Measurements from ENCODE around the gene MYO7A.

MYO7A gene

GRCh38 chr11:77127235-77127911 lies 673 bp upstream of the MYO7A start:
- DNase-seq (ENCODE audit: low read depth), result peak; percentile 17

GRCh38 chr11:77129069-77129841 lies 1.2 kb downstream of the MYO7A start:
- DNase-seq (ENCODE audit: low read depth), result no peak

- DNase-seq (ENCODE audit: low read depth), result no peak
These were observed 2.1 kb downstream of the MYO7A start for GRCh38 chr11:77129842-77130756.

DNA sequence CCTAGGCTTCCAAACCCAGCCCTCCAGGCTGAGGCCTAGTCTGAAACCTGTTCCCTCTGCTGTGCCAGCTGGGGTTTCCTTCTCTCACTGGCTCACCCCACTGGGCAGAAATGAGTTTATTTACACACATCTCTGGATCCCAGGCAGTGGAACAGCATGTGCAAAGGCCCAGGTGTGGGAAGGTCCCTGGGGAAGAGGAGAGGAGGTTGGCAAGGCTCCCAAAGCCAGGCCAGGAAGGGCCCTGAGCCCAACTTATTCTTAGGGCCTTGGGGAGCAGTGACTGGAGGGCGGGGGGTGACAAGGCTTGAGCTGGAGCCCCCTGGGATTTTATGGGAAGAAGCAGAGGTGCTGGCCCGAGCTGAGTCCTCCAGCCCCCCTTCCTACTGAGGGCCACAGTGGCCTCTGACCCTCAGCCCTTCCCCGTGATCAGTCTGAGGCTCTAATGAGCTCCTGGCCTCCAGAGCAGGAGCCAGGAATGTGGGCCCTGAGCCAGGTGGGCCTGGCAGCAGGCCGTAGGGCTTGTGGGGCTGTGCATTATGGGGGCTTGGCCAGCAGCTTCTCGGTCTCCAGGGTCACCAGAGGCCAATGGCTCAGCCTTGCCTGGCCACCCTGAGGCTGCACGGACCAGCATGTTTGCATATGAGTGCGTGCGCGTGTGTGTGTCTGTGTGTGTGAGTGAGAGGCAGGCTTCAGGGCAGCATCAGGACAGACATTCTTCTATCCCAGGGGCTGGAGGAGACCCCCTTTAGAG lies 2.9 kb downstream of the MYO7A start:
- DNase-seq (ENCODE audit: low read depth), result no peak

DNA sequence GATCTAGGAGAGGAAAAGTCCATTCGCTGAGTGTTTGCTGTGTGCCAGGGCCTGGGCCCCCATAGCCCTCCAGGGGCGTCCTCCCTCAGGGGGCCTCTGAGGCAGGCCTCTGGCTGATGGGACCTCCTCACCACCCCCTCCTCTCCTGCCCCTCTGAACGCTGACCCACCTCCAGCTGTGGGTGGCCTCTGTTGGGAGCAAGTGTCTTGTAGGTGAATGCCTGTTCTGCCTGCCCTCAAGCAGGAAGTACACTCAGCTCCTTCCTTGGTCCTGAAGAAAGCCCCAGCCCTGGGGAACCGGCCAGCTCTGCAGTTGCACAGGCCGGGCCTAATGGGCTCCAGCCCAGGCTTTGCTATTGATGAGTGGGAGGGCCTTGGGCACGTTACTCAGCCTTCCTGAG lies 3.5 kb downstream of the MYO7A start:
- DNase-seq (ENCODE audit: low read depth), result no peak

DNA sequence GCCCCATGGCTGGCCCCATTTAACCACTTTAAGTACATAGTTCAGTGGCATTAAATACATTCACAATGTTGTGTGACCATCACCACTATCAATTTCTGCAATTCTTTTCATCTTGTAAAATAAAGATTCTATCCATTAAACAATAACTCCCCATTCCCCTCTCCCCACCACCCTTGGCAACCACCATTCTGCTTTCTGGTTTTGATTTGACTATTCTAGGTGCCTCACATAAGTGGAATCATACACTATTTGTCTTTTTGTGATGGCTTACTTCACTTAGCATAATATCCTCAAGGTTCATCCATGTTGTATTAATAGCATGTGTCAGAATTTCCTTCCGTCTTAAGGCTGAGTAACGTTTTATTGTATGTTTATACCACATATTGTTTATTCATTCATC lies 7.0 kb downstream of the MYO7A start:
- no peak for DNase-seq (ENCODE audit: low read depth)

DNA sequence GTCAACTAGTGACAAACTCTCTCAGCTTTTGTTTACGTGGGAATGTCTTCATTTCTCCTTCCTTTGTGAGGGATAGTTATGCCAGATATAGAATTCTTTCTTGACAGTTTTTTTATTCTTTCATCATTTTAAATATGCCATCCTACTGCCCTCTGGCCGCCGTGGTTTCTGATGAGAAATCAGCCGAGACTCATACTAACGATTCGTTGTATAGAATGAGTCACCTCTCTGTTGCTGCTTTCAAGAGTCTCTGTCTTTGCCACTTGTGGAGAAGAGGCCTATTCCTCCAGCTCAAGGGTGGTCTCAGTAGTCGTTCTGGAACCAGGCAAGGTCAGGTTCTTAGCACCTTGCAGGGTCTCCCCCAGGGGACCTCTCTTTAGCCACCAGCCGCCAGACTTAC lies 8.0 kb downstream of the MYO7A start:
- no peak for DNase-seq (ENCODE audit: low read depth)

DNA sequence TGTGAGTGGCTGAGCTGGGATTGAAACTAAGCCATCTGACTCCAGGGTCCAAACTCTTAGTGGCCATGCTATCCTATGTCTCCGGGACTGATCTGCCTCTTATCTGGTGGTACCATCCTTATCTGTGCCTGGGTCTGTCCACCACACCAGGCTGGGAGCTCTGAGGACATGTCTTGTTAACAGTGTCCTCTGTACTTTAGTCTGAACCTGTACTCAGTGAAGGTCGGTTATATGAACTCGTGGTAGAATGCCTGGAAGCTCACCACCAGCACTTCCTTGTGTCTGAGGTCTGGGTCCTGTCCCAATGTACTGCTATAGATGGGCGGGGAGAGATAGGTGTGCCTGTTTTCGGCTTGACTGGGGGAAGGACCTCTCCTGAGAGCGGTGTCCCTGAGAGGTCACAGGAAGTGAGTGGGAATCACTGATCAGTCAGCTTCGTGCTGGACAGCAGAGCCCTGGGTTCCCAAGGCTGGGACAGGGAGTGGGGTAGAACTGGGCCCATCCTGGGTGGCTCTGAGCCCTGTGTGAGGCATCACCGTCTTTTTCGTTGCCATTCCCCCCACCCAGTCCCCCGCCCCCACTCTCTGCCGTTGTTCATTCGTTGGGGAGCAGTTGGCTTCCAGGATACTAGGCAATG lies 8.9 kb downstream of the MYO7A start:
- DNase-seq (ENCODE audit: low read depth), result no peak

GRCh38 chr11:77137421-77137820 lies 9.4 kb downstream of the MYO7A start:
- no peak for DNase-seq (ENCODE audit: low read depth)

GRCh38 chr11:77138106-77138649 lies 10.1 kb downstream of the MYO7A start:
- DNase-seq (ENCODE audit: low read depth), result no peak

DNA sequence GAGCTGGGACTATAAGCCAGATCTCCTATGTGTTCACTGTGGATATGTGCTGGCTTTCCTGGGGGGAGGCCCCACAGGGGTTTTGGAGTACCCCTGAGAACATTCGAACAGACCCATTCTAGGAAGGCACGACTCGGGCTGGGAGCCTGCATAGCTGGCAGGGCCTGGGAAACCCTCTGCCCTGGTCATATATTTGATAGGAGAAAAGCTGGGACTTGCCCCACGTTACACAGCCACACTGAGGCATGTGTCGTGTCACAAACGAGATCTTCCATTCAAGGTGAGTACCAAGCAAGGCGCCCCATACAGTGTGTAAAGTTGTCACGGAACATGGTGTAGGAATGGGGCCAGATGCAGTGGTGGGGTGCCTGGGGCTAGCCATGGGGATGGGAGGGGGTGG lies 11.2 kb downstream of the MYO7A start:
- DNase-seq (ENCODE audit: low read depth), result no peak

GRCh38 chr11:77140231-77140851 lies 12.3 kb downstream of the MYO7A start:
- DNase-seq (ENCODE audit: low read depth), result no peak

DNA sequence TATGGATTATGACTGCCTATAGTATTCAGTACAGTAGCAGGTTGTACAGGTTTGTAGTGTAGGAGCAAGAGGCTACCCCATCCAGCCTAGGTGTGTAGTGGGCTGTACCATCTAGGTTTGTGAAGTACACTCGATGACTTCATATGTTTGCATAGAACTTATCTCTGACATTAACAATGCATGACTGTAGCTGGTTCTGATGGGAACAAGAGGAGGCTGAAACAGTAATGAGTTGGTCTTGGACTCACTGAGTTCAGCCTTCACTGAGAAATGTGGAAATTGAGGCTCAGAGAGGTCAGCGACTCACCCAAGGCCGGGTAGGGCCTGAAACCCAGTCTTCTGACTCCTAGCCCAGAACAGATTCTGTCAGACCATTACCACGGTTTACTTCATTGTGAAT lies 13.0 kb downstream of the MYO7A start:
- DNase-seq (ENCODE audit: low read depth), result no peak

DNA sequence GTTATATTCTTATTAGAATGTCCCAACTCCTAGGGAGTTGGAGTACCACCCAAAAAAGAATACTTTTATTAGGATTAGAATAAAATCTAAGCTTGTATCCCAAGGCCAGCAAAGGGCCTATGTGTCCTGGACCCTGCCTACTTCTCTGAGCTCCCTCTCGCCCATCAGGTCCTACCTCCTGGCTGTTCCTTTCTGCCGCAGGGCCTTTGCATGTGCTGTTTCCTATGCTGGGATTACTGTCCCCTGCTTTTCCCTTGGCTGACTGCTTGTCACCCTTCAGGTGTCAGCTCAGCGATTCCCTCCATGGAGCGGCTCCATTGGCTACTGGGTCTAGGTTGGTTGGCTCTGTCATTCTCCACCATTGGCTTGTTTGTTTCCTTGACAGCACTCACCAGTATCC lies 13.4 kb downstream of the MYO7A start:
- DNase-seq (ENCODE audit: low read depth), result no peak

- DNase-seq (ENCODE audit: low read depth), result no peak
These were observed 14.3 kb downstream of the MYO7A start for GRCh38 chr11:77142091-77142975.

DNA sequence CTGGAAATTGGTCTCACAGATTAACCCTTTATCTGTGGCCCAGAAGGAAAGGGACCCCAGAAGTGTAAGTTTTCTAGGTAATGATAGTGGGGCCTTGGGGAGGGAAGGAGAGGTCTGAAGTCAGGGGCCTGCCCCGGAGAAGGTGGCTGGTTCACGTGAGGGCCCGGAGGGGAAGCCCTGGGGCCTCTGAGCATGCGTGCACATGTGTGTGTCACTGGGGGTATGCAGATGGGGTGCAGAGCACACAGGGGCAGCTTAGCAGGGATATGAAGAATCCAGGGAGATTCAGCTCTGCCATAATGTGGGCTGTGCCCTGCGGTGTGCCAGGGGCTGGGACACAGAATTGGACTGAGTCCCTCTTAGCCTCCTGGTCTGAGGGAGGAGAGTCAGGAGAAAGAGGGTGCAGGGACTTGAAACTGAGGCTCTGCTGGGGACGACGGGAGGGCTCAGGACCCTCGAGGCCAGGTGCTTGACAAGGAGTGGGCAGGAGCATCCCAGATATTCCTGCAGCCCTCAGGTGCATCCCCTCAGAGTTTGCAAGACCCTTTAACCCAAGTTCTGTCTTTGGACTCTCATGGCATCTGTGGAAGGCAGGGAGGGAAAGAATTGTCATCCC lies 15.5 kb downstream of the MYO7A start:
- DNase-seq (ENCODE audit: low read depth), result no peak

- DNase-seq (ENCODE audit: low read depth), result no peak
These were observed 16.3 kb downstream of the MYO7A start for GRCh38 chr11:77144196-77144856.

DNA sequence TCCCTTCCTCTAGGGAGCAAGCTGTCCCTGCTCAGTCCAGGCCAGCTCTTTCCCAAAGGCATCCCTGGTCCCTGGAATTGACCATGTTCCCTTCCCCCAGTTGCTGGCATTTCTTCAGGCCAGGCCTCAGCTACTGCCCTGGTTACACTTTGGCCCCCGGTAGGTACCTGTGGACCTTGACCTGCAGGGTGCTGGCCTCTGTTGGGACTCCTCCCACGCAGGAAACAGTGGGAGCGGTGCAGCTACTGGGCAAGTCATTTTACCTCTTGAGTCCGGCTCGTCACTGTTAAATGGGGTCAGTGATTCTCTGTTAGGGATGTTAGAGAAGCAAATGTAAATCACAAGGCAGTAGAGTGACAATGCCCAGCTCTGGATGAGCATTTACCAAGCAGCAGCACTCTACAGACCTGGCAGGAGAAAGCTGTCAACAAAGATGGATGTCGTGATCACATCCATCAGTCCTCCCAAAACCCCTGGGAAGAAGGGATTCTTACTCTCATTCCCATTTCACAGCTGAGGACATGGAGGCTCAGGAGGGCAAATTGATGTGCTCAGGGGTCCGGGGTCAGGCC lies 16.9 kb downstream of the MYO7A start:
- DNase-seq (ENCODE audit: low read depth), result no peak

All from stimulated activated CD4-positive, alpha-beta T cell treated with anti-CD3 and anti-CD28 coated beads, Interleukin-2, amount 100 ng/mL, for 4 hours (primary cell).